ENCODE measurements around the gene BTLA.

GRCh38 chr3:112470788-112471187, 28.5 kb downstream of the BTLA start:
- no peak for TF ChIP-seq CTCF (conservative IDR thresholded peaks at IDR 0.05; ENCODE audit: low read length)
- TF ChIP-seq EZH2phosphoT487 (IDR thresholded peaks at IDR 0.05; ENCODE audit: borderline replicate concordance, low read depth, low read length), result no peak
